ES-I3 (cell line): ENCODE results near the gene CHST8.

Experiments used
- H3K36me3 ChIP-seq: 2 replicates; pipeline ENCODE4 v1.6.1; 2013; ENCODE audit warnings: mild to moderate bottlenecking, low read length, control low read depth, moderate library complexity; ENCODE audit not compliant: insufficient read depth
- H3K4me1 ChIP-seq: 2 replicates; pipeline ENCODE4 v1.6.1; 2013; ENCODE audit warnings: mild to moderate bottlenecking, control low read depth, low read length; ENCODE audit not compliant: insufficient read depth
- H3K9ac ChIP-seq: 2 replicates; pipeline ENCODE4 v1.6.1; 2013; ENCODE audit warnings: low read depth, mild to moderate bottlenecking, low read length, moderate library complexity
- H3K9me3 ChIP-seq: 2 replicates; pipeline ENCODE4 v1.6.1; 2013; ENCODE audit warnings: mild to moderate bottlenecking, low read length, moderate library complexity; ENCODE audit not compliant: control insufficient read depth, insufficient read depth

The CHST8 gene

GRCh38 chr19:33736787-33737186 lies 115.0 kb downstream of the CHST8 start:
- H3K4me1 ChIP-seq = no peaks in the 10 kb centered on the region
- peaks cover 6% of the 10 kb centered on the region; the same call in 1 of the 2 replicates for H3K36me3 ChIP-seq
- no peaks in the 10 kb centered on the region; the same call in 1 of the 2 replicates for H3K9me3 ChIP-seq
- no peak overlapping the region for H3K9ac ChIP-seq

- Histone ChIP-seq H3K36me3 (no peaks in the 10 kb centered on the region), H3K4me1 (no peaks in the 10 kb centered on the region)
Observed at GRCh38 chr19:33737681-33738371, 116.1 kb downstream of the CHST8 start.

GRCh38 chr19:33740811-33741396 lies 119.2 kb downstream of the CHST8 start:
- Histone ChIP-seq H3K4me1 (no peaks in the 10 kb centered on the region), H3K9ac (no peak overlapping the region), H3K36me3 (no peaks in the 10 kb centered on the region; the same call in 1 of the 2 replicates), H3K9me3 (no peaks in the 10 kb centered on the region)

More at GRCh38 chr19:33737681-33738371, 116.1 kb downstream of the CHST8 start:
- Histone ChIP-seq H3K9me3 (no peaks in the 10 kb centered on the region), H3K9ac (no peak overlapping the region)

- H3K9ac ChIP-seq = no peak overlapping the region
- no peaks in the 10 kb centered on the region for H3K4me1 ChIP-seq
- no peaks in the 10 kb centered on the region for H3K9me3 ChIP-seq
- no peaks in the 10 kb centered on the region; the same call in 1 of the 2 replicates for H3K36me3 ChIP-seq
Observed at GRCh38 chr19:33745297-33745696, 123.5 kb downstream of the CHST8 start.

GRCh38 chr19:33746159-33746558 lies 124.4 kb downstream of the CHST8 start:
- no peaks in the 10 kb centered on the region; the same call in 1 of the 2 replicates for H3K36me3 ChIP-seq
- no peak overlapping the region for H3K9ac ChIP-seq
- H3K4me1 ChIP-seq = no peaks in the 10 kb centered on the region
- H3K9me3 ChIP-seq = no peaks in the 10 kb centered on the region

GRCh38 chr19:33747273-33747672 lies 125.5 kb downstream of the CHST8 start:
- H3K4me1 ChIP-seq = no peaks in the 10 kb centered on the region

GRCh38 chr19:33748231-33748630 lies 126.5 kb downstream of the CHST8 start:
- H3K9ac ChIP-seq = no peak overlapping the region
- H3K36me3 ChIP-seq = no peaks in the 10 kb centered on the region; the same call in 1 of the 2 replicates
- no peaks in the 10 kb centered on the region for H3K4me1 ChIP-seq
- no peaks in the 10 kb centered on the region for H3K9me3 ChIP-seq

More at GRCh38 chr19:33747273-33747672, 125.5 kb downstream of the CHST8 start:
- H3K36me3 ChIP-seq = no peaks in the 10 kb centered on the region; the same call in 1 of the 2 replicates
- H3K9me3 ChIP-seq = no peaks in the 10 kb centered on the region
- H3K9ac ChIP-seq = no peak overlapping the region

GRCh38 chr19:33749016-33749415 lies 127.3 kb downstream of the CHST8 start:
- no peaks in the 10 kb centered on the region for H3K4me1 ChIP-seq
- no peak overlapping the region for H3K9ac ChIP-seq
- H3K9me3 ChIP-seq = no peaks in the 10 kb centered on the region
- no peaks in the 10 kb centered on the region; the same call in 1 of the 2 replicates for H3K36me3 ChIP-seq

- no peaks in the 10 kb centered on the region; the same call in 1 of the 2 replicates for H3K36me3 ChIP-seq
Observed at GRCh38 chr19:33749619-33750175, 127.9 kb downstream of the CHST8 start.

GRCh38 chr19:33750587-33751435 lies 129.1 kb downstream of the CHST8 start:
- Histone ChIP-seq H3K4me1 (no peaks in the 10 kb centered on the region), H3K36me3 (no peaks in the 10 kb centered on the region; the same call in 1 of the 2 replicates), H3K9ac (no peak overlapping the region), H3K9me3 (no peaks in the 10 kb centered on the region)

More at GRCh38 chr19:33749619-33750175, 127.9 kb downstream of the CHST8 start:
- H3K9me3 ChIP-seq = no peaks in the 10 kb centered on the region
- H3K4me1 ChIP-seq = no peaks in the 10 kb centered on the region
- H3K9ac ChIP-seq = no peak overlapping the region

- Histone ChIP-seq H3K4me1 (no peaks in the 10 kb centered on the region), H3K36me3 (no peaks in the 10 kb centered on the region), H3K9ac (no peak overlapping the region), H3K9me3 (no peaks in the 10 kb centered on the region)
Observed at GRCh38 chr19:33751436-33751770, 129.7 kb downstream of the CHST8 start.

GRCh38 chr19:33752018-33752800 lies 130.5 kb downstream of the CHST8 start:
- Histone ChIP-seq H3K9ac (no peak overlapping the region), H3K9me3 (no peaks in the 10 kb centered on the region), H3K36me3 (no peaks in the 10 kb centered on the region), H3K4me1 (no peaks in the 10 kb centered on the region)

GRCh38 chr19:33752945-33753344 lies 131.2 kb downstream of the CHST8 start:
- H3K9ac ChIP-seq = no peak overlapping the region
- H3K4me1 ChIP-seq = no peaks in the 10 kb centered on the region
- H3K9me3 ChIP-seq = no peaks in the 10 kb centered on the region
- no peaks in the 10 kb centered on the region for H3K36me3 ChIP-seq

GRCh38 chr19:33754361-33754760 lies 132.6 kb downstream of the CHST8 start:
- no peaks in the 10 kb centered on the region for H3K9me3 ChIP-seq
- H3K36me3 ChIP-seq = no peaks in the 10 kb centered on the region
- no peak overlapping the region for H3K9ac ChIP-seq
- no peaks in the 10 kb centered on the region for H3K4me1 ChIP-seq
